ENCODE measurements around the gene DEDD.

- TF ChIP-seq CTCF (conservative IDR thresholded peaks at IDR 0.05; ENCODE audit: low read depth, low read length) = no peak
- no peak for TF ChIP-seq EZH2phosphoT487 (IDR thresholded peaks at IDR 0.05; ENCODE audit: borderline replicate concordance, low read length)
- no peak for TF ChIP-seq EZH2 (IDR thresholded peaks at IDR 0.05; ENCODE audit: low read length, unreplicated experiment)
These were observed 20.9 kb downstream of the DEDD start for GRCh38 chr1:161111527-161111926.

Measured in PC-3 (cell line).